GM19025 (cell line): ENCODE measurements around the gene DRC7.
"Not testable (repeated sequence)": the region's sequence is repeated elsewhere in the genome, so short reads cannot be mapped to it uniquely, and the experiment has no call there.

Source experiments
- ATAC-seq: cut with Tn5 transposase; IDR thresholded peaks from one replicate; pipeline ENCODE4 v1.9.1; 2021; ENCODE audit warnings: mild to moderate bottlenecking, low read depth, moderate library complexity; ENCODE audit not compliant: unreplicated experiment

The DRC7 gene

GRCh38 chr16:57774705-57775285 is 80.2 kb downstream of the DRC7 start:
- ATAC-seq = no peak

- no peak for ATAC-seq
Observed at GRCh38 chr16:57775661-57776469, 81.3 kb downstream of the DRC7 start.

GRCh38 chr16:57778658-57779057 is 84.1 kb downstream of the DRC7 start:
- no peak for ATAC-seq

- not testable (repeated sequence) for ATAC-seq
Observed at GRCh38 chr16:57779836-57780235, 85.2 kb downstream of the DRC7 start.

- no peak for ATAC-seq
Observed at GRCh38 chr16:57781349-57781740, 86.7 kb downstream of the DRC7 start.
